GM23338 (cell line): ENCODE measurements around the gene LILRA1. TPM values are rescaled to one million over a fixed set of nuclear protein-coding genes. Genes with fewer than 3 reads are reported as not detected.
"Not testable (repeated sequence)": the region's sequence is repeated elsewhere in the genome, so short reads cannot be mapped to it uniquely, and the experiment has no call there.

Experiments used
- ATAC-seq: fragments of 200-7000 bp; cut with Tn5 transposase; 3 replicates; pipeline ENCODE4 v1.9.1; 2020
- DNase-seq: peaks from one replicate; pipeline ENCODE4 v3.0.0-alpha.2; 2015; ENCODE audit warnings: low spot score
- H2AFZ ChIP-seq: fragments of 200-600 bp; sonication (generic); 2 replicates; pipeline ENCODE4 v1.8.0; 2016; ENCODE audit warnings: antibody characterized with exemption, mild to moderate bottlenecking, moderate library complexity
- H3F3A ChIP-seq: fragments of 200-600 bp; sonication (generic); replicated peaks from 2 replicates; pipeline ENCODE4 v1.8.0; 2017; ENCODE audit warnings: antibody characterized with exemption, mixed run types, low read depth
- H3K27ac ChIP-seq: fragments of 200-600 bp; sonication (generic); 2 replicates; pipeline ENCODE4 v1.6.1; 2016; ENCODE audit warnings: low read depth
- H3K27me3 ChIP-seq: fragments of 200-600 bp; sonication (generic); 2 replicates; pipeline ENCODE4 v1.8.0; 2016; ENCODE audit warnings: mild to moderate bottlenecking, mixed run types, moderate library complexity; ENCODE audit not compliant: insufficient read depth
- H3K36me3 ChIP-seq: fragments of 200-600 bp; sonication (generic); 2 replicates; pipeline ENCODE4 v1.8.0; 2016; ENCODE audit warnings: mild to moderate bottlenecking; ENCODE audit not compliant: insufficient read depth
- H3K4me1 ChIP-seq: fragments of 200-600 bp; sonication (generic); 2 replicates; pipeline ENCODE4 v1.8.0; 2016; ENCODE audit warnings: mild to moderate bottlenecking, moderate library complexity; ENCODE audit not compliant: insufficient read depth
- H3K4me2 ChIP-seq: fragments of 200-600 bp; sonication (generic); 2 replicates; pipeline ENCODE4 v1.7.1; 2017; ENCODE audit warnings: mixed run types
- H3K4me3 ChIP-seq: fragments of 200-600 bp; sonication (generic); 2 replicates; pipeline ENCODE4 v1.6.1; 2016; ENCODE audit warnings: mixed run types
- H3K79me2 ChIP-seq: fragments of 200-600 bp; sonication (generic); replicated peaks from 2 replicates; pipeline ENCODE4 v1.8.0; 2017; ENCODE audit warnings: mild to moderate bottlenecking; ENCODE audit not compliant: insufficient read depth
- H3K9me2 ChIP-seq: fragments of 200-600 bp; sonication (generic); 2 replicates; pipeline ENCODE4 v1.8.0; 2017; ENCODE audit not compliant: insufficient read depth
- H4K20me1 ChIP-seq: fragments of 200-600 bp; sonication (generic); replicated peaks from 2 replicates; pipeline ENCODE4 v1.8.0; 2017; ENCODE audit warnings: mild to moderate bottlenecking; ENCODE audit not compliant: insufficient read depth
- H3K27ac Mint-ChIP-seq: 2 replicates; pipeline ENCODE4 v1.8.0; 2020; ENCODE audit warnings: inconsistent platforms, mild to moderate bottlenecking, moderate library complexity, mixed read lengths
- H3K27me3 Mint-ChIP-seq: 3 replicates; pipeline ENCODE4 v1.8.0; 2022; ENCODE audit warnings: low read depth, mild to moderate bottlenecking, moderate library complexity, mixed read lengths, inconsistent platforms; ENCODE audit not compliant: insufficient read depth, poor library complexity
- H3K36me3 Mint-ChIP-seq: 3 replicates; pipeline ENCODE4 v1.8.0; 2021; ENCODE audit warnings: low read depth, mild to moderate bottlenecking, inconsistent platforms, moderate library complexity, mixed read lengths
- H3K4me1 Mint-ChIP-seq: 3 replicates; pipeline ENCODE4 v1.8.0; 2020; ENCODE audit warnings: mild to moderate bottlenecking, inconsistent platforms, mixed read lengths
- H3K4me3 Mint-ChIP-seq: 3 replicates; pipeline ENCODE4 v1.8.0; 2021; ENCODE audit warnings: moderate library complexity, mild to moderate bottlenecking, inconsistent platforms, mixed read lengths
- H3K9me3 Mint-ChIP-seq: 3 replicates; pipeline ENCODE4 v1.8.0; 2020; ENCODE audit warnings: moderate library complexity, mild to moderate bottlenecking, inconsistent platforms, mixed read lengths
- CREB1 ChIP-seq: fragments of 250-450 bp; sonication (Bioruptor Pico); IDR thresholded peaks from 2 replicates; pipeline ENCODE4 v1.5.0; 2020; ENCODE audit warnings: low read depth, mild to moderate bottlenecking, moderate library complexity
- CTCF ChIP-seq, 2 experiments: fragments of 200-600 bp in 1 of 2; sonication (generic) in 1 of 2; conservative IDR thresholded peaks; 2 replicates each; pipeline versions ENCODE4 v1.5.1 to v1.6.1; 2016 to 2017; ENCODE audit warnings: antibody characterized with exemption in 2 of 2, low read depth in 2 of 2, mild to moderate bottlenecking in 2 of 2, moderate library complexity in 1 of 2
- EZH2 ChIP-seq: fragments of 200-600 bp; sonication (generic); IDR thresholded peaks from one replicate; pipeline ENCODE4 v1.8.0; 2017; ENCODE audit warnings: antibody characterized with exemption, mild to moderate bottlenecking, low read depth; ENCODE audit not compliant: unreplicated experiment
- EZH2phosphoT487 ChIP-seq: fragments of 200-600 bp; sonication (generic); IDR thresholded peaks from one replicate; pipeline ENCODE4 v1.8.1; 2018; ENCODE audit warnings: antibody characterized with exemption; ENCODE audit not compliant: unreplicated experiment
- JUNB ChIP-seq: IDR thresholded peaks from one replicate; pipeline ENCODE4 v1.6.1; 2016; ENCODE audit warnings: antibody characterized with exemption; ENCODE audit not compliant: unreplicated experiment
- NANOG ChIP-seq: IDR thresholded peaks from 2 replicates; pipeline ENCODE4 v1.6.1; 2016; ENCODE audit warnings: antibody characterized with exemption, borderline replicate concordance
- POLR2AphosphoS5 ChIP-seq: IDR thresholded peaks from 2 replicates; pipeline ENCODE4 v1.6.1; 2016; ENCODE audit warnings: antibody characterized with exemption, low read depth
- REST ChIP-seq: IDR thresholded peaks from one replicate; pipeline ENCODE4 v1.6.1; 2018; ENCODE audit warnings: antibody characterized with exemption; ENCODE audit not compliant: unreplicated experiment
- STAT1 ChIP-seq: IDR thresholded peaks from one replicate; pipeline ENCODE4 v1.6.1; 2016; ENCODE audit warnings: antibody characterized with exemption; ENCODE audit not compliant: unreplicated experiment
- ZNF331 ChIP-seq: fragments of 250-450 bp; sonication (Bioruptor Pico); IDR thresholded peaks from 2 replicates; pipeline ENCODE4 v1.5.0; 2020; ENCODE audit warnings: low read depth, mild to moderate bottlenecking, moderate library complexity
- polyA plus RNA-seq: library from polyadenylated mRNA; unstranded; fragments of >200 nt; fragmentation: Nextera tagmentation; extraction: Ambion mirVana; gene quantifications from 2 replicates; pipeline ENCODE4 v1.2.1, GENCODE V29; 2016
- total RNA-seq: library from RNA; depleted of rRNA; stranded (reverse); fragments of >200 nt; shearing (Covaris generic); gene quantifications from 2 replicates; pipeline ENCODE4 v1.2.3, GENCODE V29; 2014

Gene LILRA1
- total and polyA plus RNA-seq, 2 experiments from 2014 or later: not detected

- not testable (repeated sequence) for H3K4me3 Mint-ChIP-seq, H3K9me2 ChIP-seq, H2AFZ ChIP-seq, H3K36me3 ChIP-seq, H4K20me1 ChIP-seq, DNase-seq, H3K79me2 ChIP-seq, H3K4me3 ChIP-seq, ATAC-seq, H3F3A ChIP-seq, H3K27me3 Mint-ChIP-seq, H3K4me2 ChIP-seq, H3K4me1 ChIP-seq, H3K27ac Mint-ChIP-seq, H3K4me1 Mint-ChIP-seq, H3K27ac ChIP-seq, H3K27me3 ChIP-seq
- H3K36me3 Mint-ChIP-seq: peaks cover 26% of the 10 kb centered on the region; the same call in 2 of the 3 replicates
- H3K9me3 Mint-ChIP-seq: peaks cover 98% of the 10 kb centered on the region
These were observed 18.2 kb upstream of the LILRA1 start for GRCh38 chr19:54575205-54575604.

- Mint-ChIP-seq H3K4me1 (no peaks in the 10 kb centered on the region), H3K27ac (no peak overlapping the region), H3K36me3 (peaks cover 23% of the 10 kb centered on the region; the same call in 2 of the 3 replicates), H3K27me3 (peaks cover 10% of the 10 kb centered on the region), H3K4me3 (no peak overlapping the region), H3K9me3 (peaks cover 87% of the 10 kb centered on the region)
- H3F3A ChIP-seq: no peaks in the 10 kb centered on the region
- no peak overlapping the region for H3K4me3 ChIP-seq
- H4K20me1 ChIP-seq: no peaks in the 10 kb centered on the region
- peak; percentile 5 for DNase-seq
- H3K4me2 ChIP-seq: no peak overlapping the region
- TF ChIP-seq EZH2phosphoT487 (no peak), CTCF (conservative IDR thresholded peaks at IDR 0.05; ENCODE audit: low read depth in 2 of 2) (no peak), EZH2 (no peak), NANOG (no peak), STAT1 (no peak), CREB1 (no peak), POLR2AphosphoS5 (no peak), REST (no peak), JUNB (no peak), ZNF331 (CRISPR knock-in tag) (no peak)
- H3K27me3 ChIP-seq: no peaks in the 10 kb centered on the region
- H3K9me2 ChIP-seq: no peaks in the 10 kb centered on the region
- no peaks in the 10 kb centered on the region for H3K79me2 ChIP-seq
- ATAC-seq: peak; percentile 80
- H3K4me1 ChIP-seq: no peaks in the 10 kb centered on the region
- no peak overlapping the region for H2AFZ ChIP-seq
- H3K27ac ChIP-seq: no peak overlapping the region
- no peaks in the 10 kb centered on the region for H3K36me3 ChIP-seq
These were observed 16.9 kb upstream of the LILRA1 start for GRCh38 chr19:54576411-54576976.
